B cell (primary cell): ENCODE measurements around the gene AXDND1. TPM values are rescaled to one million over a fixed set of nuclear protein-coding genes. Genes with fewer than 3 reads are reported as not detected.

Experiments
- ATAC-seq: fragments of 200-7000 bp; cut with Tn5 transposase; one replicate; pipeline ENCODE4 v1.10.0; 2021; ENCODE audit warnings: low read depth, mild to moderate bottlenecking, moderate number of reproducible peaks, moderate library complexity
- CTCF ChIA-PET: fragments of 350-600 bp; sonication (Branson Sonifier 250); formaldehyde crosslinking; loops from one replicate; lab custom pipeline; 2021; ENCODE audit warnings: antibody characterized with exemption, inconsistent platforms; lab: Charles Lee
- POLR2A ChIA-PET: fragments of 350-600 bp; sonication (Branson Sonifier 250); formaldehyde crosslinking; loops from one replicate; lab custom pipeline; 2021; ENCODE audit warnings: antibody characterized with exemption; lab: Charles Lee
- DNase-seq: peaks from one replicate; pipeline ENCODE4 v3.0.0; 2013
- H2AFZ ChIP-seq: 2 replicates; pipeline ENCODE4 v1.6.1; 2012; ENCODE audit warnings: mild to moderate bottlenecking, low read depth, low read length; ENCODE audit not compliant: insufficient read depth, poor library complexity, severe bottlenecking
- H3K27ac ChIP-seq, 2 donors: 1 replicate in 1 of 2; 2 replicates in 1 of 2; pipeline ENCODE4 v1.5.1; 2012 to 2013; ENCODE audit warnings: low read length in 2 of 2, mild to moderate bottlenecking in 2 of 2, moderate library complexity in 1 of 2
- H3K27me3 ChIP-seq, 4 experiments: fragments of 200-600 bp in 1 of 4; sonication (generic) in 1 of 4; replicated peaks in 1 of 4; 1 replicate in 2 of 4; 2 replicates in 2 of 4; pipeline versions ENCODE4 v1.6.1 to v1.7.0; 2013 to 2016; ENCODE audit warnings: low read length in 3 of 4, mild to moderate bottlenecking in 2 of 4, mixed read lengths in 1 of 4, moderate library complexity in 1 of 4; ENCODE audit not compliant: insufficient read depth in 4 of 4, control insufficient read depth in 3 of 4; ENCODE audit errors: control extremely low read depth in 1 of 4
- H3K36me3 ChIP-seq, 2 experiments: replicated peaks in 1 of 2; 1 replicate in 1 of 2; 2 replicates in 1 of 2; pipeline versions ENCODE4 v1.6.1 to v1.7.1; 2013; ENCODE audit warnings: low read length in 1 of 2; ENCODE audit not compliant: insufficient read depth in 2 of 2, control insufficient read depth in 1 of 2; ENCODE audit errors: control extremely low read depth in 1 of 2, extremely low read depth in 1 of 2
- H3K4me1 ChIP-seq, 2 donors: fragments of 200-600 bp in 1 of 2; sonication (generic) in 1 of 2; 1 replicate in 1 of 2; 2 replicates in 1 of 2; pipeline versions ENCODE4 v1.5.1 to v1.6.1; 2013 to 2017; ENCODE audit warnings: low read length in 2 of 2; ENCODE audit not compliant: control insufficient read depth in 2 of 2, insufficient read depth in 2 of 2
- H3K4me2 ChIP-seq: replicated peaks from 2 replicates; pipeline ENCODE3; 2012; ENCODE audit warnings: mild to moderate bottlenecking, low read depth, low read length; ENCODE audit not compliant: poor library complexity, severe bottlenecking
- H3K4me3 ChIP-seq, 5 experiments: fragments of 200-600 bp in 1 of 5; sonication (generic) in 1 of 5; 1 replicate in 3 of 5; 2 replicates in 2 of 5; pipeline versions ENCODE4 v1.5.1 to v1.7.0; 2011 to 2016; ENCODE audit warnings: low read length in 4 of 5, mild to moderate bottlenecking in 4 of 5, low read depth in 2 of 5, control low read depth in 1 of 5, moderate library complexity in 1 of 5; ENCODE audit not compliant: insufficient read depth in 1 of 5; ENCODE audit errors: control extremely low read depth in 1 of 5, extremely low read depth in 1 of 5
- H3K79me2 ChIP-seq: fragments of 200-600 bp; sonication (generic); one replicate; pipeline ENCODE4 v1.6.0; 2016; ENCODE audit warnings: low read length; ENCODE audit not compliant: control insufficient read depth, insufficient read depth
- H3K9ac ChIP-seq: fragments of 200-600 bp; sonication (generic); 2 replicates; pipeline ENCODE4 v1.6.1; 2017; ENCODE audit warnings: mild to moderate bottlenecking, low read length, moderate library complexity
- H3K9me3 ChIP-seq, 3 donors: one replicate each; pipeline versions ENCODE4 v1.6.1 to v1.7.1; 2013; ENCODE audit warnings: low read length in 2 of 3; ENCODE audit not compliant: control insufficient read depth in 2 of 3, insufficient read depth in 1 of 3; ENCODE audit errors: control extremely low read depth in 1 of 3
- H4K20me1 ChIP-seq: 2 replicates; pipeline ENCODE4 v1.6.0; 2012; ENCODE audit warnings: mild to moderate bottlenecking, low read length; ENCODE audit not compliant: insufficient read depth, control insufficient read depth, poor library complexity, severe bottlenecking
- H3K27ac Mint-ChIP-seq: one replicate; pipeline ENCODE4 v1.8.0; 2021; ENCODE audit warnings: mixed read lengths
- H3K27me3 Mint-ChIP-seq: one replicate; pipeline ENCODE4 v1.8.0; 2021; ENCODE audit warnings: mixed read lengths
- H3K4me1 Mint-ChIP-seq: one replicate; pipeline ENCODE4 v1.8.0; 2021; ENCODE audit warnings: mixed read lengths
- H3K4me3 Mint-ChIP-seq: one replicate; pipeline ENCODE4 v1.8.0; 2021; ENCODE audit warnings: mixed read lengths
- H3K9me3 Mint-ChIP-seq: one replicate; pipeline ENCODE4 v1.8.0; 2022; ENCODE audit warnings: mixed read lengths; ENCODE audit not compliant: insufficient read depth
- CTCF ChIP-seq: fragments of 200-600 bp; IDR thresholded peaks from one replicate; pipeline ENCODE4 v1.8.0; 2022; ENCODE audit warnings: antibody characterized with exemption, mild to moderate bottlenecking
- EZH2 ChIP-seq: IDR thresholded peaks from 2 replicates; pipeline ENCODE4 v1.6.1; 2012; ENCODE audit warnings: borderline replicate concordance, low read depth, mild to moderate bottlenecking, moderate library complexity, low read length; ENCODE audit not compliant: insufficient read depth, poor library complexity, severe bottlenecking
- WGBS: methylation state at CpG from one replicate; pipeline ENCODE4 v1.1.5; 2013; ENCODE audit warnings: missing lambda C conversion rate; ENCODE audit not compliant: insufficient coverage; 5-methylcytosine and 5-hydroxymethylcytosine counted together
- intact Hi-C: fragments of 100-400 bp; cut with micrococcal nuclease; formaldehyde crosslinking; loops from one replicate; pipeline ENCODE4 v1.10.0; 2022
- polyA plus RNA-seq: library from polyadenylated mRNA; depleted of rRNA; stranded (reverse); fragments of >200 nt; gene quantifications from 2 replicates; pipeline ENCODE4 v1.2.3, GENCODE V29; 2012
- total RNA-seq, 2 donors: library from RNA; stranded (reverse); fragments of 120-200 nt in 1 of 2; gene quantifications; 1 replicate in 1 of 2; 2 replicates in 1 of 2; pipeline versions ENCODE4 v1.2.3 to v1.2.4, GENCODE V29; 2013 to 2022

AXDND1 gene
- total and polyA plus RNA-seq, 2 donors (not counting 1 experiment from before 2014, with no cell fraction given), result 0.40 to 1.1 TPM

GRCh38 chr1:179384027-179384426, 18.3 kb downstream of the AXDND1 start:
- WGBS, result no CpG with 5 or more reads among the region's 1 CpG
- CTCF ChIA-PET, result no interaction called here

GRCh38 chr1:179385510-179385909, 19.7 kb downstream of the AXDND1 start:
- H3K4me1 ChIP-seq, result no peaks in the 10 kb centered on the region
- H3K27me3 Mint-ChIP-seq, result no peaks in the 10 kb centered on the region
- no peak overlapping the region for H3K4me3 ChIP-seq
- no peak overlapping the region for H2AFZ ChIP-seq
- no peak overlapping the region for H3K4me2 ChIP-seq
- no peaks in the 10 kb centered on the region for H3K9me3 Mint-ChIP-seq
- TF ChIP-seq EZH2 (no peak), CTCF (no peak)
- ChIA-PET CTCF (no interaction called here), POLR2A (no interaction called here)
- no peaks in the 10 kb centered on the region for H3K9me3 ChIP-seq
- H3K27me3 ChIP-seq, result no peaks in the 10 kb centered on the region
- no peak overlapping the region for H3K27ac Mint-ChIP-seq
- no peak overlapping the region for H3K9ac ChIP-seq
- DNase-seq (no peak), ATAC-seq (no peak)
- H3K79me2 ChIP-seq, result no peaks in the 10 kb centered on the region
- WGBS, result 90% methylated on average over 1 of the region's 1 CpG
- no peaks in the 10 kb centered on the region for H4K20me1 ChIP-seq
- H3K36me3 ChIP-seq, result no peaks in the 10 kb centered on the region
- intact Hi-C loops, result no loop called here
- H3K4me1 Mint-ChIP-seq, result no peaks in the 10 kb centered on the region
- H3K27ac ChIP-seq, result no peak overlapping the region
- H3K4me3 Mint-ChIP-seq, result no peak overlapping the region

More at GRCh38 chr1:179384027-179384426, 18.3 kb downstream of the AXDND1 start:
- no peak overlapping the region for H3K4me3 ChIP-seq
- intact Hi-C loops, result no loop called here
- H3K27ac Mint-ChIP-seq, result no peak overlapping the region
- POLR2A ChIA-PET, result no interaction called here
- H3K9me3 Mint-ChIP-seq, result no peaks in the 10 kb centered on the region
- no peaks in the 10 kb centered on the region for H3K36me3 ChIP-seq
- H3K9me3 ChIP-seq, result no peaks in the 10 kb centered on the region
- H3K4me1 ChIP-seq, result no peaks in the 10 kb centered on the region
- ATAC-seq (no peak), DNase-seq (no peak)
- H3K4me3 Mint-ChIP-seq, result no peak overlapping the region
- no peaks in the 10 kb centered on the region for H4K20me1 ChIP-seq
- no peaks in the 10 kb centered on the region for H3K4me1 Mint-ChIP-seq
- no peaks in the 10 kb centered on the region for H3K27me3 Mint-ChIP-seq
- no peak overlapping the region for H3K27ac ChIP-seq
- no peak overlapping the region for H3K4me2 ChIP-seq
- no peak overlapping the region for H3K9ac ChIP-seq
- no peaks in the 10 kb centered on the region for H3K79me2 ChIP-seq
- TF ChIP-seq EZH2 (no peak), CTCF (no peak)
- H3K27me3 ChIP-seq, result no peaks in the 10 kb centered on the region
- no peak overlapping the region for H2AFZ ChIP-seq
